CD14-positive monocyte (primary cell): ENCODE measurements around the gene QSOX1. TPM values are rescaled to one million over a fixed set of nuclear protein-coding genes. Genes with fewer than 3 reads are reported as not detected.

Source experiments
- DNase-seq, 3 donors: peaks; one replicate each; pipeline ENCODE4 v3.0.0-alpha.2; 2011 to 2022
- H2AFZ ChIP-seq: 2 replicates; pipeline ENCODE4 v1.6.0; 2012; ENCODE audit warnings: mild to moderate bottlenecking, low read depth, low read length, inconsistent platforms; ENCODE audit not compliant: insufficient read depth, poor library complexity, severe bottlenecking
- H3K27ac ChIP-seq, 2 donors: 1 replicate in 1 of 2; 2 replicates in 1 of 2; pipeline ENCODE4 v1.5.1; 2012 to 2013; ENCODE audit warnings: low read length in 2 of 2, control low read depth in 1 of 2, inconsistent platforms in 1 of 2, low read depth in 1 of 2, mild to moderate bottlenecking in 1 of 2
- H3K27me3 ChIP-seq, 2 donors: one replicate each; pipeline versions ENCODE4 v1.6.0 to v1.6.1; 2011 to 2013; ENCODE audit warnings: low read length in 2 of 2; ENCODE audit not compliant: control insufficient read depth in 2 of 2, insufficient read depth in 2 of 2
- H3K36me3 ChIP-seq, 2 donors: replicated peaks in 1 of 2; 1 replicate in 1 of 2; 2 replicates in 1 of 2; pipeline versions ENCODE4 v1.5.1 to v1.6.1; 2012 to 2013; ENCODE audit warnings: low read length in 2 of 2, control low read depth in 1 of 2, inconsistent platforms in 1 of 2, mild to moderate bottlenecking in 1 of 2; ENCODE audit not compliant: insufficient read depth in 2 of 2, control insufficient read depth in 1 of 2
- H3K4me1 ChIP-seq, 2 donors: 1 replicate in 1 of 2; 2 replicates in 1 of 2; pipeline versions ENCODE4 v1.5.1 to v1.6.1; 2012 to 2013; ENCODE audit warnings: low read length in 2 of 2, control low read depth in 1 of 2, inconsistent platforms in 1 of 2, mild to moderate bottlenecking in 1 of 2, moderate library complexity in 1 of 2; ENCODE audit not compliant: insufficient read depth in 2 of 2, control insufficient read depth in 1 of 2
- H3K4me2 ChIP-seq: replicated peaks from 2 replicates; pipeline ENCODE3; 2012; ENCODE audit warnings: low read length, moderate library complexity, mild to moderate bottlenecking; ENCODE audit not compliant: poor library complexity, severe bottlenecking; ENCODE audit errors: extremely low read depth
- H3K4me3 ChIP-seq, 3 experiments: fragments of 200-600 bp in 1 of 3; sonication (generic) in 1 of 3; replicated peaks in 1 of 3; 1 replicate in 2 of 3; 2 replicates in 1 of 3; pipeline ENCODE4 v1.5.1; 2011 to 2013; ENCODE audit warnings: low read length in 3 of 3, mild to moderate bottlenecking in 3 of 3, control low read depth in 2 of 3, low read depth in 2 of 3, inconsistent platforms in 1 of 3, moderate library complexity in 1 of 3
- H3K79me2 ChIP-seq: 2 replicates; pipeline ENCODE4 v1.6.0; 2012; ENCODE audit warnings: mild to moderate bottlenecking, control low read depth, inconsistent platforms, low read length, moderate library complexity; ENCODE audit not compliant: insufficient read depth
- H3K9ac ChIP-seq: 2 replicates; pipeline ENCODE4 v1.6.0; 2017; ENCODE audit warnings: low read length, mild to moderate bottlenecking; ENCODE audit not compliant: insufficient read depth, poor library complexity, severe bottlenecking
- H3K9me3 ChIP-seq, 2 donors: replicated peaks in 1 of 2; 1 replicate in 1 of 2; 2 replicates in 1 of 2; pipeline versions ENCODE4 v1.5.1 to v1.6.1; 2012 to 2013; ENCODE audit warnings: low read length in 2 of 2, control low read depth in 1 of 2; ENCODE audit not compliant: control insufficient read depth in 1 of 2, insufficient read depth in 1 of 2
- H4K20me1 ChIP-seq: 2 replicates; pipeline ENCODE4 v1.6.0; 2012; ENCODE audit warnings: mild to moderate bottlenecking, low read length, control low read depth, moderate library complexity; ENCODE audit not compliant: insufficient read depth
- H3K27ac Mint-ChIP-seq, 7 donors: one replicate each; pipeline ENCODE4 v1.8.0; 2020; ENCODE audit warnings: mild to moderate bottlenecking in 7 of 7, mixed read lengths in 7 of 7, moderate library complexity in 6 of 7, inconsistent platforms in 2 of 7
- H3K27me3 Mint-ChIP-seq, 3 donors: one replicate each; pipeline ENCODE4 v1.8.0; 2021 to 2022; ENCODE audit warnings: low read depth in 3 of 3, mild to moderate bottlenecking in 3 of 3, mixed read lengths in 3 of 3, moderate library complexity in 3 of 3, inconsistent platforms in 1 of 3
- H3K36me3 Mint-ChIP-seq, 2 donors: one replicate each; pipeline ENCODE4 v1.8.0; 2020; ENCODE audit warnings: mixed read lengths in 2 of 2, inconsistent platforms in 1 of 2, mild to moderate bottlenecking in 1 of 2
- H3K4me1 Mint-ChIP-seq: one replicate; pipeline ENCODE4 v1.8.0; 2020; ENCODE audit warnings: mild to moderate bottlenecking, mixed read lengths
- H3K4me3 Mint-ChIP-seq, 2 donors: one replicate each; pipeline ENCODE4 v1.8.0; 2020; ENCODE audit warnings: mild to moderate bottlenecking in 2 of 2, mixed read lengths in 2 of 2, moderate library complexity in 1 of 2
- H3K9me3 Mint-ChIP-seq, 7 donors: one replicate each; pipeline ENCODE4 v1.8.0; 2020 to 2022; ENCODE audit warnings: mixed read lengths in 7 of 7, mild to moderate bottlenecking in 6 of 7, moderate library complexity in 6 of 7, inconsistent platforms in 2 of 7
- WGBS: methylation state at CpG from one replicate; pipeline ENCODE4 v1.1.5; 2013; ENCODE audit warnings: missing lambda C conversion rate; ENCODE audit not compliant: insufficient coverage; 5-methylcytosine and 5-hydroxymethylcytosine counted together
- intact Hi-C, 2 donors: fragments of 100-400 bp; cut with micrococcal nuclease; formaldehyde crosslinking; loops; one replicate each; pipeline versions ENCODE4 v1.15.0 to v1.15.1; 2023
- polyA plus RNA-seq, 3 donors: library from polyadenylated mRNA; depleted of rRNA in 1 of 3; unstranded in 2 of 3; stranded (reverse) in 1 of 3; fragments of 300-500 nt in 2 of 3; fragments of >200 nt in 1 of 3; fragmentation: Illumina TruSeq in 2 of 3; gene quantifications; 1 replicate in 2 of 3; 2 replicates in 1 of 3; pipeline ENCODE4 v1.2.3, GENCODE V29; 2012 to 2021
- TF ChIP-seq, protein P1 (sequence below): fragments of 200-600 bp; IDR thresholded peaks from one replicate; pipeline ENCODE4 v1.8.0; 2022; ENCODE audit warnings: antibody characterized with exemption, mild to moderate bottlenecking

Gene QSOX1
- polyA plus RNA-seq, 3 donors, result 34.5 to 86.5 (median 35.8) TPM

DNA sequence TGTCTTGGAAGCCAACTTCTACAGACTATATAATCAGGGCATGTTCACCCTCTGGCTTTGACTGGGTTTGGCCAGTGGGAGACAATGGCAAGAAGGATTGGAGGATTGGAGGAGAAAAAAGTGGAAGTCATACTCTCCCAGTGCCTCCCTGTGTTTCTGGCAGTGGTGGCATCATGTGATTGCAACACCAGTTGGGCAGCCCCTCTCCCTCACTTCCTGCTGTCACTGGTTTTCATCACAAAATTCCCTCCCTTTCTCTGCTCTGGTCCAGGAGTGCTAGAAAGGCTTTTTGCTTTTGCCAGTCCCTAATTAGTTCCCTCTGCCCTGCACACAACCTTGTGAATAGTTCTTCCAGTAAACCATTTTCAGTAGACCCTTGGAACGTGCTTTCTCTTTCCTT lies 3.7 kb upstream of the QSOX1 start:
- Mint-ChIP-seq H3K4me1 (peaks cover 41% of the 10 kb centered on the region), H3K9me3 (peaks cover 0 to 3% (median 0%) of the 10 kb centered on the region in 7 donors), H3K27ac (peak overlapping the region; percentile 83 to 96 (median 90)), H3K36me3 (no peaks in the 10 kb centered on the region), H3K27me3 (peaks cover 0 to 5% (median 0%) of the 10 kb centered on the region in 3 donors), H3K4me3 (peak overlapping the region; percentile 16 to 63)
- no CpG with 5 or more reads among the region's 1 CpG for WGBS
- Histone ChIP-seq H3K27me3 (no peaks in the 10 kb centered on the region), H3K4me1 (peaks cover 31 to 38% of the 10 kb centered on the region in 2 donors), H3K4me3 (peak overlapping the region in 1 of 3 experiments; percentile 10), H3K4me2 (peak overlapping the region; percentile 37), H3K9ac (peak overlapping the region; percentile 10), H3K27ac (peak overlapping the region in 1 of 2 donors; percentile 73), H3K9me3 (no peaks in the 10 kb centered on the region), H2AFZ (peak overlapping the region; percentile 11), H3K36me3 (no peaks in the 10 kb centered on the region), H4K20me1 (peaks cover 4% of the 10 kb centered on the region), H3K79me2 (peaks cover 20% of the 10 kb centered on the region)
- intact Hi-C loops, result loop anchor here in 1 of 2 donors (5.0 to 10.0 kb wide), 2 partner anchors 34 to 266 kb away; partner anchors contain the start of gene TOR1AIP1
- TF ChIP-seq, protein P1, sequence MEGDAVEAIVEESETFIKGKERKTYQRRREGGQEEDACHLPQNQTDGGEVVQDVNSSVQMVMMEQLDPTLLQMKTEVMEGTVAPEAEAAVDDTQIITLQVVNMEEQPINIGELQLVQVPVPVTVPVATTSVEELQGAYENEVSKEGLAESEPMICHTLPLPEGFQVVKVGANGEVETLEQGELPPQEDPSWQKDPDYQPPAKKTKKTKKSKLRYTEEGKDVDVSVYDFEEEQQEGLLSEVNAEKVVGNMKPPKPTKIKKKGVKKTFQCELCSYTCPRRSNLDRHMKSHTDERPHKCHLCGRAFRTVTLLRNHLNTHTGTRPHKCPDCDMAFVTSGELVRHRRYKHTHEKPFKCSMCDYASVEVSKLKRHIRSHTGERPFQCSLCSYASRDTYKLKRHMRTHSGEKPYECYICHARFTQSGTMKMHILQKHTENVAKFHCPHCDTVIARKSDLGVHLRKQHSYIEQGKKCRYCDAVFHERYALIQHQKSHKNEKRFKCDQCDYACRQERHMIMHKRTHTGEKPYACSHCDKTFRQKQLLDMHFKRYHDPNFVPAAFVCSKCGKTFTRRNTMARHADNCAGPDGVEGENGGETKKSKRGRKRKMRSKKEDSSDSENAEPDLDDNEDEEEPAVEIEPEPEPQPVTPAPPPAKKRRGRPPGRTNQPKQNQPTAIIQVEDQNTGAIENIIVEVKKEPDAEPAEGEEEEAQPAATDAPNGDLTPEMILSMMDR, result no peak
- DNase-seq, result peak; percentile 81 to 96 (median 89)

DNA sequence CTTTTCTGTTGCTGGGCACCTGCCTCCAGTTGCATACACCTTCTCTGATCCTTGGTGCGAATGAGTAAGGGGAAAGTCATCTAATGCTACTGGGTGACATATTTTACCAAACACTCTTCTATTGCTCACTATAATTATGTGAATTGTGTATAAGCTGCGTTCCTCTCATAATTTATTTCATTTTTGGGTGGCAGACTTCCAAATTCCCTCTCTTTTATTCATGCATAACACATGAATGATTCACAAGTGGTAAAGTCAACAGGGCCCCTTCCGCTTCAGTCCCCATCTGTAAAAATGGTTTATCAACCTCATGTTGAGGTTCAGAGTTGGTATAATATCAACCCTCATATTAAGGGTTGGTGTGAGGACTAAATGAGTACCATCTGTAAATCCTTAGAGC lies 3.2 kb upstream of the QSOX1 start:
- peaks cover 36 to 43% of the 10 kb centered on the region in 2 donors for H3K4me1 ChIP-seq
- peak overlapping the region in 1 of 3 experiments; percentile 10 for H3K4me3 ChIP-seq
- H3K9me3 ChIP-seq, result no peaks in the 10 kb centered on the region
- H3K79me2 ChIP-seq, result peaks cover 25% of the 10 kb centered on the region
- 80% methylated on average over 1 of the region's 3 CpGs for WGBS
- peak overlapping the region; percentile 37 for H3K4me2 ChIP-seq
- peaks cover 0 to 5% (median 0%) of the 10 kb centered on the region in 3 donors for H3K27me3 Mint-ChIP-seq
- H3K36me3 Mint-ChIP-seq, result peaks cover under 1% of the 10 kb centered on the region in 2 donors
- H3K27me3 ChIP-seq, result no peaks in the 10 kb centered on the region
- peaks cover 7% of the 10 kb centered on the region for H4K20me1 ChIP-seq
- no peaks in the 10 kb centered on the region for H3K36me3 ChIP-seq
- H3K9ac ChIP-seq, result no peak overlapping the region
- H3K27ac Mint-ChIP-seq, result peak overlapping the region; percentile 83 to 96 (median 89)
- intact Hi-C loops, result loop anchor here in 1 of 2 donors (5.0 to 10.0 kb wide), 2 partner anchors 34 to 267 kb away; partner anchors contain the start of gene TOR1AIP1
- peak overlapping the region in 1 of 2 donors; percentile 73 for H3K27ac ChIP-seq
- TF ChIP-seq, protein P1, result no peak
- no peak overlapping the region for H3K4me3 Mint-ChIP-seq
- H3K4me1 Mint-ChIP-seq, result peaks cover 47% of the 10 kb centered on the region
- peaks cover 0 to 3% (median 0%) of the 10 kb centered on the region in 7 donors for H3K9me3 Mint-ChIP-seq
- no peak for DNase-seq
- H2AFZ ChIP-seq, result no peak overlapping the region
